ENCODE measurements around the gene DEPDC1.

Gene DEPDC1

GRCh38 chr1:68521286-68521685, 24.4 kb upstream of the DEPDC1 start:
- no peak for TF ChIP-seq CTCF (IDR thresholded peaks at IDR 0.05; ENCODE audit: borderline replicate concordance, control extremely low read depth, extremely low read depth, insufficient read depth, missing control alignments)
- DNase-seq (ENCODE audit: low spot score): no peak
- in situ Hi-C loops (cut with MboI; ENCODE audit: low sequenced_read_pairs, unreplicated experiment): no loop called here

GRCh38 chr1:68516066-68516465, 19.2 kb upstream of the DEPDC1 start:
- DNase-seq (ENCODE audit: low spot score): no peak
- in situ Hi-C loops (cut with MboI; ENCODE audit: low sequenced_read_pairs, unreplicated experiment): no loop called here
- TF ChIP-seq CTCF (IDR thresholded peaks at IDR 0.05; ENCODE audit: borderline replicate concordance, control extremely low read depth, extremely low read depth, insufficient read depth, missing control alignments): no peak

GRCh38 chr1:68511254-68511653, 14.4 kb upstream of the DEPDC1 start:
- no peak for DNase-seq (ENCODE audit: low spot score)
- in situ Hi-C loops (cut with MboI; ENCODE audit: low sequenced_read_pairs, unreplicated experiment): no loop called here
- no peak for TF ChIP-seq CTCF (IDR thresholded peaks at IDR 0.05; ENCODE audit: borderline replicate concordance, control extremely low read depth, extremely low read depth, insufficient read depth, missing control alignments)

- no peak for TF ChIP-seq CTCF (IDR thresholded peaks at IDR 0.05; ENCODE audit: borderline replicate concordance, control extremely low read depth, extremely low read depth, insufficient read depth, missing control alignments)
- DNase-seq (ENCODE audit: low spot score): no peak
- in situ Hi-C loops (cut with MboI; ENCODE audit: low sequenced_read_pairs, unreplicated experiment): no loop called here
Measured at GRCh38 chr1:68506386-68506785, 9.5 kb upstream of the DEPDC1 start.

- in situ Hi-C loops (cut with MboI; ENCODE audit: low sequenced_read_pairs, unreplicated experiment): no loop called here
- no peak for DNase-seq (ENCODE audit: low spot score)
- TF ChIP-seq CTCF (IDR thresholded peaks at IDR 0.05; ENCODE audit: borderline replicate concordance, control extremely low read depth, extremely low read depth, insufficient read depth, missing control alignments): no peak
Measured at GRCh38 chr1:68503085-68503484, 6.2 kb upstream of the DEPDC1 start.

- no peak for TF ChIP-seq CTCF (IDR thresholded peaks at IDR 0.05; ENCODE audit: borderline replicate concordance, control extremely low read depth, extremely low read depth, insufficient read depth, missing control alignments)
- DNase-seq (ENCODE audit: low spot score): no peak
- in situ Hi-C loops (cut with MboI; ENCODE audit: low sequenced_read_pairs, unreplicated experiment): no loop called here
Measured at GRCh38 chr1:68497358-68497698, 446 bp upstream of the DEPDC1 start.

Measured in GM13976 (cell line).